ENCODE measurements around the gene LMO1. TPM values are rescaled to one million over a fixed set of nuclear protein-coding genes. Genes with fewer than 3 reads are reported as not detected.

The LMO1 gene
- total RNA-seq, 1 experiment from 2014 or later = 0.27 TPM

- no peaks in the 10 kb centered on the region for H3K9me3 ChIP-seq (ENCODE audit: control insufficient read depth in 1 of 2, insufficient read depth in 1 of 2, low read depth in 1 of 2, low read length in 2 of 2)
- intact Hi-C loops (cut with micrococcal nuclease) = no loop called here
- ChIA-PET POLR2A (no interaction called here), CTCF (no interaction called here), RAD21 (ENCODE audit: low non-redundant PET in 1 of 2, low total read pairs in 2 of 2, uncharacterized antibody in 2 of 2, unreplicated experiment in 2 of 2) (no interaction called here)
- ATAC-seq = no peak
- peaks cover 4% of the 10 kb centered on the region; the same call in 1 of the 2 replicates for H3K27me3 ChIP-seq (ENCODE audit: insufficient read depth, low read length)
- no peak overlapping the region for H2AFZ ChIP-seq (ENCODE audit: low read depth, low read length, poor library complexity, severe bottlenecking)
- TF ChIP-seq SRF (IDR thresholded peaks at IDR 0.05; ENCODE audit: low read depth) = no peak
- H3K4me3 ChIP-seq (replicated peaks in 1 of 2; ENCODE audit: low read depth in 1 of 2, low read length in 2 of 2) = no peak overlapping the region
- no peaks in the 10 kb centered on the region for H4K20me1 ChIP-seq (ENCODE audit: insufficient read depth)
- no peaks in the 10 kb centered on the region for H3K36me3 ChIP-seq (ENCODE audit: control insufficient read depth in 1 of 2, insufficient read depth in 2 of 2, low read length in 2 of 2)
- no peaks in the 10 kb centered on the region for H3K9me2 ChIP-seq (ENCODE audit: insufficient read depth)
- no peak for DNase-seq (ENCODE audit: low read depth, low spot score)
- no peaks in the 10 kb centered on the region for H3K4me1 ChIP-seq (ENCODE audit: control insufficient read depth in 1 of 2, insufficient read depth in 2 of 2, low read length in 2 of 2)
- no peak overlapping the region for H3K27ac ChIP-seq (ENCODE audit: low read depth, low read length)
- H3K4me2 ChIP-seq (ENCODE audit: low read length) = no peak overlapping the region
- H3K9ac ChIP-seq (ENCODE audit: low read length) = no peak overlapping the region
- H3K79me2 ChIP-seq (ENCODE audit: insufficient read depth, low read length) = no peaks in the 10 kb centered on the region
- BruUV-seq (replicated peaks) = no TSS peak
Measured at GRCh38 chr11:8290081-8290810, 26.6 kb upstream of the LMO1 start.

GRCh38 chr11:8289492-8289918, 25.8 kb upstream of the LMO1 start:
- ChIA-PET RAD21 (ENCODE audit: low non-redundant PET in 1 of 2, low total read pairs in 2 of 2, uncharacterized antibody in 2 of 2, unreplicated experiment in 2 of 2) (no interaction called here), CTCF (no interaction called here), POLR2A (no interaction called here)
- Histone ChIP-seq H3K4me2 (ENCODE audit: low read length) (no peak overlapping the region), H3K4me3 (replicated peaks in 1 of 2; ENCODE audit: low read depth in 1 of 2, low read length in 2 of 2) (no peak overlapping the region), H3K27me3 (ENCODE audit: insufficient read depth, low read length) (peaks cover 4% of the 10 kb centered on the region; the same call in 1 of the 2 replicates), H3K9me3 (ENCODE audit: control insufficient read depth in 1 of 2, insufficient read depth in 1 of 2, low read depth in 1 of 2, low read length in 2 of 2) (no peaks in the 10 kb centered on the region), H3K79me2 (ENCODE audit: insufficient read depth, low read length) (no peaks in the 10 kb centered on the region), H2AFZ (ENCODE audit: low read depth, low read length, poor library complexity, severe bottlenecking) (no peak overlapping the region), H3K4me1 (ENCODE audit: control insufficient read depth in 1 of 2, insufficient read depth in 2 of 2, low read length in 2 of 2) (no peaks in the 10 kb centered on the region), H3K9me2 (ENCODE audit: insufficient read depth) (no peaks in the 10 kb centered on the region), H3K27ac (ENCODE audit: low read depth, low read length) (no peak overlapping the region), H3K36me3 (ENCODE audit: control insufficient read depth in 1 of 2, insufficient read depth in 2 of 2, low read length in 2 of 2) (no peaks in the 10 kb centered on the region), H3K9ac (ENCODE audit: low read length) (no peak overlapping the region), H4K20me1 (ENCODE audit: insufficient read depth) (no peaks in the 10 kb centered on the region)
- DNase-seq (ENCODE audit: low read depth, low spot score) = no peak
- intact Hi-C loops (cut with micrococcal nuclease) = no loop called here
- no peak for ATAC-seq
- BruUV-seq (replicated peaks) = no TSS peak
- TF ChIP-seq POLR2AphosphoS5 (IDR thresholded peaks at IDR 0.05; ENCODE audit: low read depth, low read length) (no peak), EGR1 (IDR thresholded peaks at IDR 0.05; ENCODE audit: low read depth) (no peak), FOSL1 (IDR thresholded peaks at IDR 0.05; ENCODE audit: low read depth) (no peak), ZFX (IDR thresholded peaks at IDR 0.05) (no peak), ZNF274 (IDR thresholded peaks at IDR 0.05; ENCODE audit: low read depth, low read length) (no peak), JUND (IDR thresholded peaks at IDR 0.05) (no peak), SIN3A (IDR thresholded peaks at IDR 0.05; ENCODE audit: low read depth) (no peak), ZBTB33 (IDR thresholded peaks at IDR 0.05; ENCODE audit: extremely low read depth, insufficient replicate concordance, low read length) (no peak), ATF3 (IDR thresholded peaks at IDR 0.05) (no peak), CBX3 (IDR thresholded peaks at IDR 0.05; ENCODE audit: low read depth) (no peak), CTCF (IDR thresholded peaks at IDR 0.05 in 2 of 3, conservative IDR thresholded peaks at IDR 0.05 in 1 of 3; ENCODE audit: borderline replicate concordance in 1 of 3, insufficient read depth in 1 of 3, low read depth in 2 of 3, low read length in 2 of 3) (no peak), TCF7L2 (IDR thresholded peaks at IDR 0.05; ENCODE audit: borderline replicate concordance, extremely low read depth, insufficient read depth, insufficient read length) (no peak), YY1 (IDR thresholded peaks at IDR 0.05; ENCODE audit: extremely low read depth, insufficient replicate concordance, low read depth, low read length) (no peak), EZH2 (IDR thresholded peaks at IDR 0.05) (no peak), SRF (IDR thresholded peaks at IDR 0.05; ENCODE audit: low read depth) (no peak), POLR2A (IDR thresholded peaks at IDR 0.05; ENCODE audit: borderline replicate concordance, extremely low read depth, insufficient read depth, insufficient read length) (no peak)

Data from HCT116 (cell line).